ENCODE data around the gene CAP2. TPM values are rescaled to one million over a fixed set of nuclear protein-coding genes. Genes with fewer than 3 reads are reported as not detected.

Gene CAP2
- total and polyA plus RNA-seq, 2 experiments from 2014 or later, result 6.7 to 9.1 TPM

DNA sequence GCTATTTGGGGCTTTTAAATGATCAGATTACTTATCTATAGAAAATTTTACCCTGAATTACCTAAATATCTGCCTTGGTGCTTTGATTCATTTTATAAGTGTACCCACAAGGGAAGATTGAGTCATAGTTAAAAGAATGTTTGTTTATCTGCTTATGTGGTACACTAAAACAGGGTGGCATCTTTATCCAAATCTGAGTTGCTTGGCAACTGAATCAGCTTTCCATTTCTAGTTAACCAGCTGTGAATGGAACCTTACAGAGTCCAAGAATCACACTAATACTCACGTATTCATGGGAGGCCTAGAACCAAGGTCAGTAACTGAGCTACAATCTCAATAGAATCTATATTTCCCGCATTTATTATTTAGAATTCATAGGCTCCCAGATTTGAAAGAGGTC lies 44.0 kb upstream of the CAP2 start:
- Histone ChIP-seq H2AFZ (no peak overlapping the region), H3K27ac (ENCODE audit: low read depth) (no peak overlapping the region), H3K36me3 (ENCODE audit: insufficient read depth) (no peaks in the 10 kb centered on the region), H3K4me1 (ENCODE audit: insufficient read depth) (no peaks in the 10 kb centered on the region), H3K79me2 (replicated peaks; ENCODE audit: insufficient read depth) (no peaks in the 10 kb centered on the region), H3K9me2 (ENCODE audit: insufficient read depth) (no peaks in the 10 kb centered on the region), H3K4me2 (no peak overlapping the region), H3K27me3 (ENCODE audit: insufficient read depth) (no peaks in the 10 kb centered on the region), H3F3A (replicated peaks; ENCODE audit: low read depth) (no peaks in the 10 kb centered on the region), H3K4me3 (no peak overlapping the region), H4K20me1 (replicated peaks; ENCODE audit: insufficient read depth) (no peaks in the 10 kb centered on the region)
- no peak for DNase-seq (ENCODE audit: low spot score)
- Mint-ChIP-seq H3K9me3 (no peaks in the 10 kb centered on the region), H3K4me3 (no peak overlapping the region), H3K36me3 (ENCODE audit: low read depth) (no peaks in the 10 kb centered on the region), H3K27ac (no peak overlapping the region), H3K27me3 (ENCODE audit: insufficient read depth, low read depth, poor library complexity) (peaks cover 2% of the 10 kb centered on the region), H3K4me1 (no peaks in the 10 kb centered on the region)
- TF ChIP-seq JUNB (IDR thresholded peaks at IDR 0.05; ENCODE audit: unreplicated experiment) (no peak), EZH2phosphoT487 (IDR thresholded peaks at IDR 0.05; ENCODE audit: unreplicated experiment) (no peak), EZH2 (IDR thresholded peaks at IDR 0.05; ENCODE audit: low read depth, unreplicated experiment) (no peak), NANOG (IDR thresholded peaks at IDR 0.05; ENCODE audit: borderline replicate concordance) (no peak), STAT1 (IDR thresholded peaks at IDR 0.05; ENCODE audit: unreplicated experiment) (no peak), CREB1 (CRISPR knock-in tag; IDR thresholded peaks at IDR 0.05; ENCODE audit: low read depth) (no peak), POLR2AphosphoS5 (IDR thresholded peaks at IDR 0.05; ENCODE audit: low read depth) (no peak), ZNF114 (CRISPR knock-in tag; IDR thresholded peaks at IDR 0.05) (no peak), ZNF331 (CRISPR knock-in tag; IDR thresholded peaks at IDR 0.05; ENCODE audit: low read depth) (no peak)
- TF ChIP-seq, protein P1, sequence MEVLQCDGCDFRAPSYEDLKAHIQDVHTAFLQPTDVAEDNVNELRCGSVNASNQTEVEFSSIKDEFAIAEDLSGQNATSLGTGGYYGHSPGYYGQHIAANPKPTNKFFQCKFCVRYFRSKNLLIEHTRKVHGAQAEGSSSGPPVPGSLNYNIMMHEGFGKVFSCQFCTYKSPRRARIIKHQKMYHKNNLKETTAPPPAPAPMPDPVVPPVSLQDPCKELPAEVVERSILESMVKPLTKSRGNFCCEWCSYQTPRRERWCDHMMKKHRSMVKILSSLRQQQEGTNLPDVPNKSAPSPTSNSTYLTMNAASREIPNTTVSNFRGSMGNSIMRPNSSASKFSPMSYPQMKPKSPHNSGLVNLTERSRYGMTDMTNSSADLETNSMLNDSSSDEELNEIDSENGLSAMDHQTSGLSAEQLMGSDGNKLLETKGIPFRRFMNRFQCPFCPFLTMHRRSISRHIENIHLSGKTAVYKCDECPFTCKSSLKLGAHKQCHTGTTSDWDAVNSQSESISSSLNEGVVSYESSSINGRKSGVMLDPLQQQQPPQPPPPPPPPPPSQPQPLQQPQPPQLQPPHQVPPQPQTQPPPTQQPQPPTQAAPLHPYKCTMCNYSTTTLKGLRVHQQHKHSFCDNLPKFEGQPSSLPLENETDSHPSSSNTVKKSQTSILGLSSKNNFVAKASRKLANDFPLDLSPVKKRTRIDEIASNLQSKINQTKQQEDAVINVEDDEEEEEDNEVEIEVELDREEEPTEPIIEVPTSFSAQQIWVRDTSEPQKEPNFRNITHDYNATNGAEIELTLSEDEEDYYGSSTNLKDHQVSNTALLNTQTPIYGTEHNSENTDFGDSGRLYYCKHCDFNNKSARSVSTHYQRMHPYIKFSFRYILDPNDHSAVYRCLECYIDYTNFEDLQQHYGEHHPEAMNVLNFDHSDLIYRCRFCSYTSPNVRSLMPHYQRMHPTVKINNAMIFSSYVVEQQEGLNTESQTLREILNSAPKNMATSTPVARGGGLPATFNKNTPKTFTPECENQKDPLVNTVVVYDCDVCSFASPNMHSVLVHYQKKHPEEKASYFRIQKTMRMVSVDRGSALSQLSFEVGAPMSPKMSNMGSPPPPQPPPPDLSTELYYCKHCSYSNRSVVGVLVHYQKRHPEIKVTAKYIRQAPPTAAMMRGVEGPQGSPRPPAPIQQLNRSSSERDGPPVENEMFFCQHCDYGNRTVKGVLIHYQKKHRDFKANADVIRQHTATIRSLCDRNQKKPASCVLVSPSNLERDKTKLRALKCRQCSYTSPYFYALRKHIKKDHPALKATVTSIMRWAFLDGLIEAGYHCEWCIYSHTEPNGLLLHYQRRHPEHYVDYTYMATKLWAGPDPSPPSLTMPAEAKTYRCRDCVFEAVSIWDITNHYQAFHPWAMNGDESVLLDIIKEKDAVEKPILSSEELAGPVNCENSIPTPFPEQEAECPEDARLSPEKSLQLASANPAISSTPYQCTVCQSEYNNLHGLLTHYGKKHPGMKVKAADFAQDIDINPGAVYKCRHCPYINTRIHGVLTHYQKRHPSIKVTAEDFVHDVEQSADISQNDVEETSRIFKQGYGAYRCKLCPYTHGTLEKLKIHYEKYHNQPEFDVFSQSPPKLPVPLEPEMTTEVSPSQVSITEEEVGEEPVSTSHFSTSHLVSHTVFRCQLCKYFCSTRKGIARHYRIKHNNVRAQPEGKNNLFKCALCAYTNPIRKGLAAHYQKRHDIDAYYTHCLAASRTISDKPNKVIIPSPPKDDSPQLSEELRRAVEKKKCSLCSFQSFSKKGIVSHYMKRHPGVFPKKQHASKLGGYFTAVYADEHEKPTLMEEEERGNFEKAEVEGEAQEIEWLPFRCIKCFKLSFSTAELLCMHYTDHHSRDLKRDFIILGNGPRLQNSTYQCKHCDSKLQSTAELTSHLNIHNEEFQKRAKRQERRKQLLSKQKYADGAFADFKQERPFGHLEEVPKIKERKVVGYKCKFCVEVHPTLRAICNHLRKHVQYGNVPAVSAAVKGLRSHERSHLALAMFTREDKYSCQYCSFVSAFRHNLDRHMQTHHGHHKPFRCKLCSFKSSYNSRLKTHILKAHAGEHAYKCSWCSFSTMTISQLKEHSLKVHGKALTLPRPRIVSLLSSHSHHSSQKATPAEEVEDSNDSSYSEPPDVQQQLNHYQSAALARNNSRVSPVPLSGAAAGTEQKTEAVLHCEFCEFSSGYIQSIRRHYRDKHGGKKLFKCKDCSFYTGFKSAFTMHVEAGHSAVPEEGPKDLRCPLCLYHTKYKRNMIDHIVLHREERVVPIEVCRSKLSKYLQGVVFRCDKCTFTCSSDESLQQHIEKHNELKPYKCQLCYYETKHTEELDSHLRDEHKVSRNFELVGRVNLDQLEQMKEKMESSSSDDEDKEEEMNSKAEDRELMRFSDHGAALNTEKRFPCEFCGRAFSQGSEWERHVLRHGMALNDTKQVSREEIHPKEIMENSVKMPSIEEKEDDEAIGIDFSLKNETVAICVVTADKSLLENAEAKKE (CRISPR knock-in tag; IDR thresholded peaks at IDR 0.05), result no peak
- TF ChIP-seq, protein P2, sequence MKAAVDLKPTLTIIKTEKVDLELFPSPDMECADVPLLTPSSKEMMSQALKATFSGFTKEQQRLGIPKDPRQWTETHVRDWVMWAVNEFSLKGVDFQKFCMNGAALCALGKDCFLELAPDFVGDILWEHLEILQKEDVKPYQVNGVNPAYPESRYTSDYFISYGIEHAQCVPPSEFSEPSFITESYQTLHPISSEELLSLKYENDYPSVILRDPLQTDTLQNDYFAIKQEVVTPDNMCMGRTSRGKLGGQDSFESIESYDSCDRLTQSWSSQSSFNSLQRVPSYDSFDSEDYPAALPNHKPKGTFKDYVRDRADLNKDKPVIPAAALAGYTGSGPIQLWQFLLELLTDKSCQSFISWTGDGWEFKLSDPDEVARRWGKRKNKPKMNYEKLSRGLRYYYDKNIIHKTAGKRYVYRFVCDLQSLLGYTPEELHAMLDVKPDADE (IDR thresholded peaks at IDR 0.05), result no peak
- TF ChIP-seq, protein P3, sequence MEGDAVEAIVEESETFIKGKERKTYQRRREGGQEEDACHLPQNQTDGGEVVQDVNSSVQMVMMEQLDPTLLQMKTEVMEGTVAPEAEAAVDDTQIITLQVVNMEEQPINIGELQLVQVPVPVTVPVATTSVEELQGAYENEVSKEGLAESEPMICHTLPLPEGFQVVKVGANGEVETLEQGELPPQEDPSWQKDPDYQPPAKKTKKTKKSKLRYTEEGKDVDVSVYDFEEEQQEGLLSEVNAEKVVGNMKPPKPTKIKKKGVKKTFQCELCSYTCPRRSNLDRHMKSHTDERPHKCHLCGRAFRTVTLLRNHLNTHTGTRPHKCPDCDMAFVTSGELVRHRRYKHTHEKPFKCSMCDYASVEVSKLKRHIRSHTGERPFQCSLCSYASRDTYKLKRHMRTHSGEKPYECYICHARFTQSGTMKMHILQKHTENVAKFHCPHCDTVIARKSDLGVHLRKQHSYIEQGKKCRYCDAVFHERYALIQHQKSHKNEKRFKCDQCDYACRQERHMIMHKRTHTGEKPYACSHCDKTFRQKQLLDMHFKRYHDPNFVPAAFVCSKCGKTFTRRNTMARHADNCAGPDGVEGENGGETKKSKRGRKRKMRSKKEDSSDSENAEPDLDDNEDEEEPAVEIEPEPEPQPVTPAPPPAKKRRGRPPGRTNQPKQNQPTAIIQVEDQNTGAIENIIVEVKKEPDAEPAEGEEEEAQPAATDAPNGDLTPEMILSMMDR (conservative IDR thresholded peaks at IDR 0.05; ENCODE audit: low read depth in 2 of 2), result no peak
- TF ChIP-seq, protein P4, sequence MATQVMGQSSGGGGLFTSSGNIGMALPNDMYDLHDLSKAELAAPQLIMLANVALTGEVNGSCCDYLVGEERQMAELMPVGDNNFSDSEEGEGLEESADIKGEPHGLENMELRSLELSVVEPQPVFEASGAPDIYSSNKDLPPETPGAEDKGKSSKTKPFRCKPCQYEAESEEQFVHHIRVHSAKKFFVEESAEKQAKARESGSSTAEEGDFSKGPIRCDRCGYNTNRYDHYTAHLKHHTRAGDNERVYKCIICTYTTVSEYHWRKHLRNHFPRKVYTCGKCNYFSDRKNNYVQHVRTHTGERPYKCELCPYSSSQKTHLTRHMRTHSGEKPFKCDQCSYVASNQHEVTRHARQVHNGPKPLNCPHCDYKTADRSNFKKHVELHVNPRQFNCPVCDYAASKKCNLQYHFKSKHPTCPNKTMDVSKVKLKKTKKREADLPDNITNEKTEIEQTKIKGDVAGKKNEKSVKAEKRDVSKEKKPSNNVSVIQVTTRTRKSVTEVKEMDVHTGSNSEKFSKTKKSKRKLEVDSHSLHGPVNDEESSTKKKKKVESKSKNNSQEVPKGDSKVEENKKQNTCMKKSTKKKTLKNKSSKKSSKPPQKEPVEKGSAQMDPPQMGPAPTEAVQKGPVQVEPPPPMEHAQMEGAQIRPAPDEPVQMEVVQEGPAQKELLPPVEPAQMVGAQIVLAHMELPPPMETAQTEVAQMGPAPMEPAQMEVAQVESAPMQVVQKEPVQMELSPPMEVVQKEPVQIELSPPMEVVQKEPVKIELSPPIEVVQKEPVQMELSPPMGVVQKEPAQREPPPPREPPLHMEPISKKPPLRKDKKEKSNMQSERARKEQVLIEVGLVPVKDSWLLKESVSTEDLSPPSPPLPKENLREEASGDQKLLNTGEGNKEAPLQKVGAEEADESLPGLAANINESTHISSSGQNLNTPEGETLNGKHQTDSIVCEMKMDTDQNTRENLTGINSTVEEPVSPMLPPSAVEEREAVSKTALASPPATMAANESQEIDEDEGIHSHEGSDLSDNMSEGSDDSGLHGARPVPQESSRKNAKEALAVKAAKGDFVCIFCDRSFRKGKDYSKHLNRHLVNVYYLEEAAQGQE (IDR thresholded peaks at IDR 0.05; ENCODE audit: unreplicated experiment), result no peak
- ATAC-seq, result no peak

All from GM23338 (cell line).